ENCODE data around the gene NECAP2.

Gene NECAP2

GRCh38 chr1:16438516-16438915 lies 2.0 kb upstream of the NECAP2 start:
- Histone ChIP-seq H3K9me2 (replicated peaks; ENCODE audit: insufficient read depth, low read length) (no peaks in the 10 kb centered on the region), H3K4me3 (ENCODE audit: insufficient read depth, low read length, poor library complexity, severe bottlenecking) (no peak overlapping the region), H2AFZ (ENCODE audit: low read depth, low read length, severe bottlenecking) (no peak overlapping the region), H3K27ac (ENCODE audit: low read depth, low read length) (no peak overlapping the region), H3K36me3 (ENCODE audit: low read length) (no peaks in the 10 kb centered on the region), H3K27me3 (ENCODE audit: low read length) (no peaks in the 10 kb centered on the region), H3K79me2 (ENCODE audit: insufficient read depth, low read length) (peaks cover 23% of the 10 kb centered on the region), H4K20me1 (ENCODE audit: low read depth, low read length) (no peaks in the 10 kb centered on the region), H3F3A (ENCODE audit: insufficient read depth) (no peaks in the 10 kb centered on the region), H3K9me3 (ENCODE audit: insufficient read depth, low read length) (no peaks in the 10 kb centered on the region), H3K9ac (ENCODE audit: low read length) (no peak overlapping the region), H3K4me2 (ENCODE audit: low read depth, low read length, poor library complexity, severe bottlenecking) (no peak overlapping the region)
- TF ChIP-seq CTCF (IDR thresholded peaks at IDR 0.05; ENCODE audit: insufficient read depth, low read length, poor library complexity, severe bottlenecking) (no peak), EZH2phosphoT487 (conservative IDR thresholded peaks at IDR 0.05; ENCODE audit: low read length) (no peak)

GRCh38 chr1:16438924-16439323 lies 1.6 kb upstream of the NECAP2 start:
- Histone ChIP-seq H3K9ac (ENCODE audit: low read length) (no peak overlapping the region), H3K9me3 (ENCODE audit: insufficient read depth, low read length) (no peaks in the 10 kb centered on the region), H3K36me3 (ENCODE audit: low read length) (no peaks in the 10 kb centered on the region), H3K27ac (ENCODE audit: low read depth, low read length) (no peak overlapping the region), H3F3A (ENCODE audit: insufficient read depth) (no peaks in the 10 kb centered on the region), H3K79me2 (ENCODE audit: insufficient read depth, low read length) (peaks cover 23% of the 10 kb centered on the region), H3K4me3 (ENCODE audit: insufficient read depth, low read length, poor library complexity, severe bottlenecking) (no peak overlapping the region), H3K9me2 (replicated peaks; ENCODE audit: insufficient read depth, low read length) (no peaks in the 10 kb centered on the region), H3K4me2 (ENCODE audit: low read depth, low read length, poor library complexity, severe bottlenecking) (no peak overlapping the region), H2AFZ (ENCODE audit: low read depth, low read length, severe bottlenecking) (no peak overlapping the region), H4K20me1 (ENCODE audit: low read depth, low read length) (no peaks in the 10 kb centered on the region), H3K27me3 (ENCODE audit: low read length) (no peaks in the 10 kb centered on the region)
- TF ChIP-seq EZH2phosphoT487 (conservative IDR thresholded peaks at IDR 0.05; ENCODE audit: low read length) (no peak), CTCF (IDR thresholded peaks at IDR 0.05; ENCODE audit: insufficient read depth, low read length, poor library complexity, severe bottlenecking) (no peak)

- Histone ChIP-seq H3K9ac (ENCODE audit: low read length) (peak overlapping the region; percentile 98), H3K27ac (ENCODE audit: low read depth, low read length) (no peak overlapping the region), H3K9me2 (replicated peaks; ENCODE audit: insufficient read depth, low read length) (no peaks in the 10 kb centered on the region), H3K4me3 (ENCODE audit: insufficient read depth, low read length, poor library complexity, severe bottlenecking) (peak overlapping the region; percentile 98), H3K79me2 (ENCODE audit: insufficient read depth, low read length) (peaks cover 23% of the 10 kb centered on the region), H3K27me3 (ENCODE audit: low read length) (no peaks in the 10 kb centered on the region), H3K9me3 (ENCODE audit: insufficient read depth, low read length) (no peaks in the 10 kb centered on the region), H3F3A (ENCODE audit: insufficient read depth) (no peaks in the 10 kb centered on the region), H4K20me1 (ENCODE audit: low read depth, low read length) (no peaks in the 10 kb centered on the region), H3K36me3 (ENCODE audit: low read length) (no peaks in the 10 kb centered on the region), H2AFZ (ENCODE audit: low read depth, low read length, severe bottlenecking) (peak overlapping the region; percentile 96), H3K4me2 (ENCODE audit: low read depth, low read length, poor library complexity, severe bottlenecking) (peak overlapping the region; percentile 50)
- no peak for TF ChIP-seq CTCF (IDR thresholded peaks at IDR 0.05; ENCODE audit: insufficient read depth, low read length, poor library complexity, severe bottlenecking)
- TF ChIP-seq EZH2phosphoT487 (conservative IDR thresholded peaks at IDR 0.05; ENCODE audit: low read length) = no peak
Observed at GRCh38 chr1:16440131-16440469, 424 bp upstream of the NECAP2 start.

Measured in SU-DHL-6 (cell line).